WERI-Rb-1 (cell line): ENCODE results near the gene MZT2B.
"Not testable (repeated sequence)": the region's sequence is repeated elsewhere in the genome, so short reads cannot be mapped to it uniquely, and the experiment has no call there.

Experiments used
- DNase-seq: peaks from one replicate; pipeline ENCODE4 v3.0.0-alpha.2; 2020
- H3K27ac ChIP-seq: fragments of 250-450 bp; sonication (Bioruptor Pico); 2 replicates; pipeline ENCODE4 v1.5.1; 2020; ENCODE audit warnings: mild to moderate bottlenecking, moderate library complexity
- H3K27me3 ChIP-seq: fragments of 250-450 bp; sonication (Bioruptor Pico); 2 replicates; pipeline ENCODE4 v1.5.1; 2021; ENCODE audit warnings: mild to moderate bottlenecking, low read depth, moderate library complexity; ENCODE audit not compliant: insufficient read depth, severe bottlenecking
- H3K36me3 ChIP-seq: fragments of 250-450 bp; sonication (Bioruptor Pico); 2 replicates; pipeline ENCODE4 v1.5.1; 2020; ENCODE audit warnings: mild to moderate bottlenecking, moderate library complexity
- H3K4me3 ChIP-seq: 2 replicates; pipeline ENCODE4 v1.5.1; 2011; ENCODE audit warnings: low read depth, mild to moderate bottlenecking, control low read depth, low read length
- H3K9me3 ChIP-seq: fragments of 250-450 bp; sonication (Bioruptor Pico); 2 replicates; pipeline ENCODE4 v1.5.1; 2021; ENCODE audit warnings: mild to moderate bottlenecking, moderate library complexity; ENCODE audit not compliant: severe bottlenecking
- CTCF ChIP-seq: IDR thresholded peaks from 2 replicates; pipeline ENCODE4 v1.5.1; 2011; ENCODE audit warnings: low read depth, mild to moderate bottlenecking, control low read depth, inconsistent platforms, low read length

Gene MZT2B

GRCh38 chr2:130160131-130160530, 21.9 kb upstream of the MZT2B start:
- peaks cover 10% of the 10 kb centered on the region for H3K36me3 ChIP-seq
- H3K9me3 ChIP-seq = no peaks in the 10 kb centered on the region
- H3K27ac ChIP-seq = no peak overlapping the region
- DNase-seq = no peak
- no peaks in the 10 kb centered on the region for H3K27me3 ChIP-seq
- no peak overlapping the region for H3K4me3 ChIP-seq
- TF ChIP-seq CTCF = no peak

GRCh38 chr2:130160838-130161705, 21.0 kb upstream of the MZT2B start:
- not testable (repeated sequence) for DNase-seq, H3K9me3 ChIP-seq, H3K4me3 ChIP-seq, H3K27me3 ChIP-seq, H3K27ac ChIP-seq
- H3K36me3 ChIP-seq = peaks cover 18% of the 10 kb centered on the region

GRCh38 chr2:130162486-130162885, 19.6 kb upstream of the MZT2B start:
- not testable (repeated sequence) for H3K4me3 ChIP-seq, H3K9me3 ChIP-seq, H3K27me3 ChIP-seq, H3K27ac ChIP-seq, DNase-seq
- H3K36me3 ChIP-seq = peaks cover 22% of the 10 kb centered on the region

GRCh38 chr2:130162968-130163367, 19.1 kb upstream of the MZT2B start:
- no peak for DNase-seq
- Histone ChIP-seq H3K4me3 (no peak overlapping the region), H3K9me3 (no peaks in the 10 kb centered on the region), H3K36me3 (peaks cover 26% of the 10 kb centered on the region), H3K27me3 (no peaks in the 10 kb centered on the region), H3K27ac (no peak overlapping the region)
- TF ChIP-seq CTCF = no peak

GRCh38 chr2:130165293-130166016, 16.6 kb upstream of the MZT2B start:
- no peak for DNase-seq
- H3K9me3 ChIP-seq = no peaks in the 10 kb centered on the region
- no peak for TF ChIP-seq CTCF
- H3K36me3 ChIP-seq = peaks cover 27% of the 10 kb centered on the region
- H3K27ac ChIP-seq = no peak overlapping the region
- H3K27me3 ChIP-seq = no peaks in the 10 kb centered on the region
- no peak overlapping the region for H3K4me3 ChIP-seq

- not testable (repeated sequence) for DNase-seq, H3K27me3 ChIP-seq, H3K4me3 ChIP-seq, H3K9me3 ChIP-seq, H3K27ac ChIP-seq
- H3K36me3 ChIP-seq = peaks cover 30% of the 10 kb centered on the region
Measured at GRCh38 chr2:130166611-130167010, 15.5 kb upstream of the MZT2B start.

GRCh38 chr2:130169163-130169562, 12.9 kb upstream of the MZT2B start:
- H3K36me3 ChIP-seq = peaks cover 31% of the 10 kb centered on the region
- not testable (repeated sequence) for H3K27me3 ChIP-seq, DNase-seq, H3K4me3 ChIP-seq, H3K27ac ChIP-seq, H3K9me3 ChIP-seq
